Measurements from ENCODE around the gene FMNL2.

Gene FMNL2

GRCh38 chr2:152602750-152603149 is 267.8 kb downstream of the FMNL2 start:
- in situ Hi-C loops (cut with MboI; ENCODE audit: low sequenced_read_pairs) = no loop called here

- in situ Hi-C loops (cut with MboI; ENCODE audit: low sequenced_read_pairs) = no loop called here
These were observed 268.2 kb downstream of the FMNL2 start for GRCh38 chr2:152603166-152603565.

- in situ Hi-C loops (cut with MboI; ENCODE audit: low sequenced_read_pairs) = no loop called here
These were observed 271.1 kb downstream of the FMNL2 start for GRCh38 chr2:152606081-152606480.

- in situ Hi-C loops (cut with MboI; ENCODE audit: low sequenced_read_pairs) = no loop called here
These were observed 272.0 kb downstream of the FMNL2 start for GRCh38 chr2:152606941-152607340.

- in situ Hi-C loops (cut with MboI; ENCODE audit: low sequenced_read_pairs) = no loop called here
These were observed 272.9 kb downstream of the FMNL2 start for GRCh38 chr2:152607793-152608300.

GRCh38 chr2:152609154-152609553 is 274.2 kb downstream of the FMNL2 start:
- in situ Hi-C loops (cut with MboI; ENCODE audit: low sequenced_read_pairs) = no loop called here

GRCh38 chr2:152609699-152610098 is 274.7 kb downstream of the FMNL2 start:
- in situ Hi-C loops (cut with MboI; ENCODE audit: low sequenced_read_pairs) = no loop called here

- in situ Hi-C loops (cut with MboI; ENCODE audit: low sequenced_read_pairs) = no loop called here
These were observed 276.7 kb downstream of the FMNL2 start for GRCh38 chr2:152611458-152612231.

GRCh38 chr2:152613235-152613634 is 278.3 kb downstream of the FMNL2 start:
- in situ Hi-C loops (cut with MboI; ENCODE audit: low sequenced_read_pairs) = no loop called here

GRCh38 chr2:152615177-152615576 is 280.2 kb downstream of the FMNL2 start:
- in situ Hi-C loops (cut with MboI; ENCODE audit: low sequenced_read_pairs) = no loop called here

- in situ Hi-C loops (cut with MboI; ENCODE audit: low sequenced_read_pairs) = no loop called here
These were observed 282.6 kb downstream of the FMNL2 start for GRCh38 chr2:152617456-152618192.

GRCh38 chr2:152618193-152618564 is 283.2 kb downstream of the FMNL2 start:
- in situ Hi-C loops (cut with MboI; ENCODE audit: low sequenced_read_pairs) = no loop called here

GRCh38 chr2:152620208-152620607 is 285.2 kb downstream of the FMNL2 start:
- in situ Hi-C loops (cut with MboI; ENCODE audit: low sequenced_read_pairs) = loop anchor here (5.0 kb wide), 1 partner anchor 428 kb away; no protein-coding TSS in a partner anchor

- in situ Hi-C loops (cut with MboI; ENCODE audit: low sequenced_read_pairs) = loop anchor here (5.0 kb wide), 1 partner anchor 429 kb away; no protein-coding TSS in a partner anchor
These were observed 286.0 kb downstream of the FMNL2 start for GRCh38 chr2:152620985-152621384.

- in situ Hi-C loops (cut with MboI; ENCODE audit: low sequenced_read_pairs) = loop anchor here (5.0 kb wide), 1 partner anchor 430 kb away; no protein-coding TSS in a partner anchor
These were observed 287.2 kb downstream of the FMNL2 start for GRCh38 chr2:152622219-152622618.

- in situ Hi-C loops (cut with MboI; ENCODE audit: low sequenced_read_pairs) = loop anchor here (5.0 kb wide), 1 partner anchor 431 kb away; no protein-coding TSS in a partner anchor
These were observed 288.2 kb downstream of the FMNL2 start for GRCh38 chr2:152623076-152623740.

- in situ Hi-C loops (cut with MboI; ENCODE audit: low sequenced_read_pairs) = loop anchor here (5.0 kb wide), 1 partner anchor 431 kb away; no protein-coding TSS in a partner anchor
These were observed 288.8 kb downstream of the FMNL2 start for GRCh38 chr2:152623775-152624174.

GRCh38 chr2:152624805-152625204 is 289.8 kb downstream of the FMNL2 start:
- in situ Hi-C loops (cut with MboI; ENCODE audit: low sequenced_read_pairs) = loop anchor here (5.0 kb wide), 1 partner anchor 433 kb away; no protein-coding TSS in a partner anchor

- in situ Hi-C loops (cut with MboI; ENCODE audit: low sequenced_read_pairs) = no loop called here
These were observed 292.0 kb downstream of the FMNL2 start for GRCh38 chr2:152626911-152627339.

GRCh38 chr2:152627351-152627957 is 292.5 kb downstream of the FMNL2 start:
- in situ Hi-C loops (cut with MboI; ENCODE audit: low sequenced_read_pairs) = no loop called here

- in situ Hi-C loops (cut with MboI; ENCODE audit: low sequenced_read_pairs) = no loop called here
These were observed 294.2 kb downstream of the FMNL2 start for GRCh38 chr2:152629202-152629601.

Data from HL-60/S4 (cell line).